ENCODE results near the gene KRTAP20-4.

KRTAP20-4 gene

DNA sequence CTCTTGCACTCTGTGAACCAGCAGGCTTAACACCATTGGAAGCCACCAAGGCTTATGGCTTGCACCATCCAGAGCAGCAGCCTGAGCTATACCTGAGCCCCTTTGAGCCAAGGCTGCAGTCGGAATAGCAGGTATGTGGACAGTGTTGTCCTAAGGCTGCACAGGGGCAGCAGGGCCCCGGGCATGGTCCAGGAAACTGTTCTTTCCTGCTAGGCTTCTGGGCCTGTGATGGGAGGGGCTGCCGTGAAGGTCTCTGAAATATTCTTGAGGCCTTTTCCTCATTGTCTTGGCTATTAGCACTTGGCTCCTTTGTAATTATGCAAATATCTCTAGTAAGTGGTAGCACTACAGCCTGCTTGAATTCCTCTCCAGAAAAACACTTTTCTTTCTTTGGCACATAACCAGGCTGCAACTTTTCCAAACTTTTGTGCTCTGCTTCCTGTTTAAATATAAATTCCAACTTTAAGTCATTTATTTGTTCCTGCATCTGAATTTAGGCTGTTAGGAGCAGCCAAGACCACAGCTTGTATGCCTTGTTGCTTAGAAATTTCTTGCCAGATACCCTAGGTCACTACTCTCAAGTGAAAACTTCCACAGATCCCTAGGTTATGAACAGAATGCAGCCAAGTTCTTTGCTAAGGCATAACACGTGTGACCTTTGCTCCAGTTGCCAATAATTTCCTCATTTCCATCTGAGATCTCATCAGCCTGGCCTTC lies 5.2 kb downstream of the KRTAP20-4 start:
- no peak overlapping the region for H3K4me3 ChIP-seq (ENCODE audit: low read length)
- no peak for TF ChIP-seq ZNF274 (IDR thresholded peaks at IDR 0.05; ENCODE audit: low read depth, low read length)

DNA sequence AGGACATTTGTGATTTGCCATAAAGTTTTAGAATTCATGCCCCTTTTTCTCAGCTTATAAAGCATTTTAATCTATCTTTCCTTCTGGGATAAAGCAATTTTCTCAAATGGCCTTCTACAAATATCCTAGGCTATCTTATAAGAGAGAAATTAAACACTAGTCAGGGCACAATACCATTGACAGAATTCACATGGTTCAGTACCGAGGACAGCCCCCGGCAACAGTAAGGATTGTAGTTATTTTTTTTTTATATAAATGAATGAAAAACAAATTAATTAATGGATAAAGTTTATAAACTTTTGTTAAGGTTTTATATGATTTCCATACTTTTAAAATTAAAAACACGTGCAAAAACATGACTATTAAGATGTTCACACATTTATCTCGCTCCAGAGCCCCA lies 7.7 kb downstream of the KRTAP20-4 start:
- H3K4me3 ChIP-seq (ENCODE audit: low read length), result no peak overlapping the region
- TF ChIP-seq ZNF274 (IDR thresholded peaks at IDR 0.05; ENCODE audit: low read depth, low read length), result no peak

DNA sequence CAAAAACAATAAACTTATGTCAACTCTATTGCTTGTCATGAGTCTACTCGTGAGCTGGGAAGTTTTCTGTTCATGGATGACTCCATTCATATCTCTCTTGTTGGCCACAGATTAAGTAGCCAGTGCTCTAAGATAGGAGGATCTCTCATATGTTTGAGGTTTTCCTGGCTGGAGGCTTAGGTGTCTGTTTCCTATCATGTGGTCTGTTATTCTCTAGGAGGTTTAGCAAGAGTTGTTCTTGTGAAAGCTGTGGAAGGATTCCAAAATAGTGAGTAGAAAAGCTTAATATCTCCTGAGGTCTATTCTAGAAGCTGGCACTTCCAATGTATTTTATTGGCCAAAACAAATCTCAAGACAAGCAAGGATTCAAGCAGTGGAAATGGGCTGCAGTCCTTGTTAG lies 8.8 kb downstream of the KRTAP20-4 start:
- TF ChIP-seq ZNF274 (IDR thresholded peaks at IDR 0.05; ENCODE audit: low read depth, low read length), result no peak
- H3K4me3 ChIP-seq (ENCODE audit: low read length), result no peak overlapping the region

DNA sequence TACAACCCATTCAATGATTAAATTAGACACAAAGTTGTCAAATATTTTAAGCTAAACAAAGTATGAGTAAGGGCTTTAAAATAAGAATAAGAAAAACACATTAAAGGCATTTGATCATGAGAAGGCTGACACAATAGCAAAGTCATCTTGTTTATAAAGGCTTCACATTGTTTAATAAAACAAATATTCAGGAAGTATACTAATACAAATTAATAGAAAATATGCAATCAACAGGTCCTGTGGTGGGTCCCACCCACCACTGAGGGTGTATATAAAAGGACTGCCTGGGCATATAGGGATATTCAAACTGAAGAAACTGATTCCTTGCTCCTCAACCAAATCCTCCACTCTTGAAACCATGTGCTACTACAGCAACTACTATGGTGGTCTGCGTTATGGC lies 14.5 kb downstream of the KRTAP20-4 start, which contains the start of gene KRTAP20-2:
Gene KRTAP20-2, plus strand, starts transcription at position 301 of the 400 bp plus-strand sequence. Its CDS starts 58 bp downstream, at position 359.
- no peak for TF ChIP-seq ZNF274 (IDR thresholded peaks at IDR 0.05; ENCODE audit: low read depth, low read length)
- no peak within 1 kb of the TSS for H3K4me3 ChIP-seq (ENCODE audit: low read length)

DNA sequence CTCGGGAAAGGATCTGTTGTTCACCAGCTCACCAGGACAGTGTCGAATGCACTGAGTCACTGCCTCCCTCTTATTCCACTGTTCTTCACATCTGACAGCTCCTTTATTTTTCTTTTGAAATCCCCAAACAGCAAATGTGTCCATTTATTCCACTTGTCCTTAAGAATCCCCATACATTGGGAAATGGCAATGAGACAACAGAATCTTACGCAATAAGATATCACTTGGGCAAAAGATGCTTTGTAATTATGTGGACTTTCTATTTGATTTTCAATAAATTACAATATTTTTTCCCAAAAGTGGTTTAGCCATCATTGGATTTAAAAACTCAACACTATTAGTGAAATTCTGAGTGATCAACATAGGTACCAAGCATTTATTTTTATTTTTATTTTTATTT lies 18.3 kb downstream of the KRTAP20-4 start:
- no peak for TF ChIP-seq ZNF274 (IDR thresholded peaks at IDR 0.05; ENCODE audit: low read depth, low read length)
- no peak overlapping the region for H3K4me3 ChIP-seq (ENCODE audit: low read length)

DNA sequence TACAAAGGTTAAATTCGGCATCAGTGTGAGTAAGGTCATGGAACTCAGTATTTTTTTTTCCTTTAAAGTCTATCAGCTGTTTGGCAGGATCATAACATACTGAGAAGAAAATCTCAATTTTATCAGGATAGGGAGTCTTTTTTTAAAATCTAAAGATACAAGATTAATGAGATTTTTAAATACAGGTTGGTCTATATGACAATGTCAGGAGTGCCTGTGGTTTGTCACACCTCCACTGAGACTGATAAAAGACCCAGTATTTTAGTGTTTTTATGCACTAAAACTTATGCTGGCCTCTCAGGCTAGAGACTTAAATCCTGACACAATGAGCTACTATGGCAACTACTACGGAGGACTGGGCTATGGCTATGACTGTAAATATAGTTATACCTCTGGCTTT lies 22.1 kb downstream of the KRTAP20-4 start, which contains the start of gene KRTAP20-3:
Gene KRTAP20-3, plus strand, starts transcription at position 301 of the 400 bp plus-strand sequence.
- no peak for TF ChIP-seq ZNF274 (IDR thresholded peaks at IDR 0.05; ENCODE audit: low read depth, low read length)
- no peak within 1 kb of the TSS for H3K4me3 ChIP-seq (ENCODE audit: low read length)

DNA sequence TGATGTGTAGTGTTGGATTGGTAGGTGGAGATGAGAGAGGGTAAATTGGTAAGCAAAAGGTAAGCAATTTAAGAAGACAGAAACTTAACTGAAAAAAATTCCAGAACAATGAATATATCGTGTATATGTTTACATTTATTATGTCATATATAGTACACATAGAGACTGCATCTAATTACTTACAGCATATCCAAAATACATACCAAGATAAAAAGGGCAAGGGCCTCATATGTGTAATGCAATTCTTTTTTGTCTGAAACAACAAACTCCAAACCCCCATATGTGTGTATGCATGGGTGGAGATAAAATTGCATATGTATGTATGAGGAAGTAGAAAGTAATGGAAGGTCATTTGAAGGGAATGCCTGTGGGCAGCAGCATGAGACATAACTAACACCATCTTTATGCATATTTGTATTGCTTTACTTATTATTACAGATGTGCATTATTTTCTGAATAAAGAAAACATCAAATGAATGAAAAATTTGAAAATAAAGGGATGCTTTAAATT lies 26.5 kb downstream of the KRTAP20-4 start:
- no peak for TF ChIP-seq ZNF274 (IDR thresholded peaks at IDR 0.05; ENCODE audit: low read depth, low read length)
- H3K4me3 ChIP-seq (ENCODE audit: low read length), result no peak overlapping the region

DNA sequence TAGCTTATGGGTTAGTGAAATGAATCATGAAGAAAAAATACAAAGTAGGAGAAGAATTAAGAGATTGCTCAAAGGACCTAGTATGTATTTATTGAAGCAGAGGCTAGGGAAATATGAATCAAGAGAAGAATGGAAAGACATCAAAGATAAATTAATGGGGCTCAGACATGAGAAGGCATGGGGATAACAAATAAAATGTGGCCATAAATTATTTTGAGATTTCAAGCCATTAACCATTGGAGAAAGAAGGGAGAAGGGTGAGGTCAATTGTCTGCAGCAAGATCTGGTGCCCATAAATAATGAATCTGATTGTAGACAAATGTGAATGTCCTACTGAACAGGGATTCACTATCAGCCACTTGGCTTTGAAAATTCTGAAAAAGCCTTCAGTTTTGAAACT lies 32.5 kb downstream of the KRTAP20-4 start:
- TF ChIP-seq ZNF274 (IDR thresholded peaks at IDR 0.05; ENCODE audit: low read depth, low read length), result no peak
- H3K4me3 ChIP-seq (ENCODE audit: low read length), result no peak overlapping the region

DNA sequence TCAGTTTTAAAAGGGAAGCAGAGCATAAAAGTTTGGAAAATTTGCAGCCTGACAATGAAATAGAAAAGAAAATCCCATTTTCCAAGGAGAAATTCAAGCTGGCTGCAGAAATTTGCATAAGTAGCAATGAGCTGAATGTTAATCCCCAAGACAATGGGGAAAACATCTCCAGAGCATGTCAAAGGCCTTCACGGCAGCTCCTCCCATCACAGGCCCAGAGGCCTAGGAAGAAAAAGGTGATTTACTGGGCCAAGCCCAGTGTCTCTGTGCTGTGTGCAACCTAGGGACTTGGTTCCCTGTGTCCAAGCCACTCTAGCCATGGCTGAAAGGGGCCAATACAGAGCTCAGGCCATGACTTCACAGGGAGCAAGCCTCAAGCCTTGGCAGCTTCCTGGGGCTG lies 48.3 kb downstream of the KRTAP20-4 start:
- H3K4me3 ChIP-seq (ENCODE audit: low read length), result no peak overlapping the region
- TF ChIP-seq ZNF274 (IDR thresholded peaks at IDR 0.05; ENCODE audit: low read depth, low read length), result no peak
